Central memory CD8-positive, alpha-beta T cell (primary cell): ENCODE results near the gene VPS18.
A peak's percentile ranks its signal among the peaks of the same experiment; 100 is the strongest.

Experiments
- ATAC-seq: fragments of 150-1000 bp; cut with Tn5 transposase; replicated peaks from 2 replicates; pipeline ENCODE4 v1.10.0; 2022; ENCODE audit warnings: mild to moderate bottlenecking, moderate FRiP score, moderate number of reproducible peaks; ENCODE audit not compliant: poor library complexity, severe bottlenecking; ENCODE audit errors: extremely low read depth
- DNase-seq, 2 donors: peaks; one replicate each; pipeline ENCODE4 v3.0.0; 2021; ENCODE audit warnings: low spot score in 2 of 2
- H3K27ac Mint-ChIP-seq: one replicate; pipeline ENCODE4 v1.8.0; 2022; ENCODE audit warnings: low read depth, mild to moderate bottlenecking, moderate library complexity, mixed read lengths
- H3K27me3 Mint-ChIP-seq: one replicate; pipeline ENCODE4 v1.8.0; 2022; ENCODE audit warnings: mixed read lengths
- H3K36me3 Mint-ChIP-seq: one replicate; pipeline ENCODE4 v1.8.0; 2022; ENCODE audit warnings: mild to moderate bottlenecking, moderate library complexity, mixed read lengths; ENCODE audit not compliant: insufficient read depth
- H3K4me1 Mint-ChIP-seq: one replicate; pipeline ENCODE4 v1.8.0; 2022; ENCODE audit warnings: mixed read lengths
- H3K4me3 Mint-ChIP-seq: one replicate; pipeline ENCODE4 v1.8.0; 2022; ENCODE audit warnings: mild to moderate bottlenecking, moderate library complexity, mixed read lengths
- H3K9me3 Mint-ChIP-seq: one replicate; pipeline ENCODE4 v1.8.0; 2022; ENCODE audit warnings: mixed read lengths

Gene VPS18

DNA sequence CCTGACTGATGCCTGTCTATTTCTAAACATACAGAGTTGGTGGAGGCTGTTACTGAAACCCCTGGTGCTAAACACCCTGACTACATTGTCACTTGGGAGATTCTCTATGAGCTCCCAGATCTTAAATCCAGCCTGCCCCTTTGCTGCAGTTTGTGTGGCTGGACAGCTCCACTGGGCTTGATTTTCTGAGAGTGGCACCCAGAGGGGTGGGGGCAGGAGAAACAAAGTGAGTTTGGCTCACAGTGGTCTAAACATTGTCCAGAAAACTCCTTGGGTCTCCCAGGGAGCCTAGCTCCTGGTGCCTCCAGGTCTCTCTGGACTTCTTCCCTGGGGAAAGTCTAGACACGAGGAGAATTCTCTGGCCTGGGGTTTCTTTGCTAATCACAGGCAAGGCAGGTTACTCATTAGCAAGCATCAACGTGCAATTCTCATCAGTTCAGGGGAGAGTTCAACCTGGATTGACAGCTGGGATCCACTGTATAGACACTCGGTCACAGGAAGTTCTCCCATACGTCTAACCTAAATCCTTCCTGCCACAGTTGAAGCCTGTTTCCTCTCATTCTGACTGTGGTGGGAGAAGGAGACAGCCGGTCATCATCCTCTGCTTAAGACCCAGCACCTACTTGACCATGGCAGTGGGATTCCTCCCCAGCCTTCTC lies 27.8 kb downstream of the VPS18 start:
- DNase-seq (no peak), ATAC-seq (no peak)
- no peaks in the 10 kb centered on the region for H3K9me3 Mint-ChIP-seq
- H3K4me1 Mint-ChIP-seq, result peaks cover 10% of the 10 kb centered on the region
- H3K27me3 Mint-ChIP-seq, result peaks cover 23% of the 10 kb centered on the region
- no peak overlapping the region for H3K27ac Mint-ChIP-seq
- H3K4me3 Mint-ChIP-seq, result no peak overlapping the region
- H3K36me3 Mint-ChIP-seq, result peaks cover 1% of the 10 kb centered on the region

GRCh38 chr15:40922608-40923005 lies 28.4 kb downstream of the VPS18 start:
- H3K27ac Mint-ChIP-seq, result no peak overlapping the region
- H3K4me1 Mint-ChIP-seq, result peaks cover 14% of the 10 kb centered on the region
- peaks cover 28% of the 10 kb centered on the region for H3K27me3 Mint-ChIP-seq

DNA sequence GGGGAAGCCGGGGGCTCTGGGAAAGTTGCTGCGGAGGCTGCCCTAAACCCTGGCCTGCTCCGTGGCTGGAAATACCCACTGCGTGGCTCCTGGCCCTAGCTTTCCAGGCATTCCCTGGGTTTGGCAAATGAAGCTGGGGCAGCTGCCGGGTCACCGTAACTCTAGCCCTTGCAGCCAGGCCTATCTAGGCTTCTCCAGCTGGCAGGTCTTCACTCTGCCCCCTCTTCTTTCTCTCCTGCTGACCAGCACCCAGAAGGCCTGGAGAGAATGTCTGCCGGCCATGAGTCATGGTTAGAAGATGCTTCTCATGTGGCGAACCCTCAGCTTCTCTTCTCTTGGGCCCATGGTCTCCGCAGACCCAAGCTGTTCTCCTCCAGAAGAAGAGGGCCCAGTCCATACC lies 29.3 kb downstream of the VPS18 start:
- H3K27ac Mint-ChIP-seq, result no peak overlapping the region
- peaks cover 4% of the 10 kb centered on the region for H3K36me3 Mint-ChIP-seq
- H3K9me3 Mint-ChIP-seq, result no peaks in the 10 kb centered on the region
- DNase-seq (no peak), ATAC-seq (no peak)
- no peak overlapping the region for H3K4me3 Mint-ChIP-seq
- H3K27me3 Mint-ChIP-seq, result peaks cover 32% of the 10 kb centered on the region
- peaks cover 16% of the 10 kb centered on the region for H3K4me1 Mint-ChIP-seq

More at GRCh38 chr15:40922608-40923005, 28.4 kb downstream of the VPS18 start:
- no peak for ATAC-seq
- H3K4me3 Mint-ChIP-seq, result no peak overlapping the region
- H3K9me3 Mint-ChIP-seq, result no peaks in the 10 kb centered on the region
- peaks cover 4% of the 10 kb centered on the region for H3K36me3 Mint-ChIP-seq
- DNase-seq, result no peak

GRCh38 chr15:40925495-40925862 lies 31.2 kb downstream of the VPS18 start:
- Mint-ChIP-seq H3K4me1 (peaks cover 33% of the 10 kb centered on the region), H3K27ac (no peak overlapping the region), H3K4me3 (peak overlapping the region; percentile 76), H3K9me3 (no peaks in the 10 kb centered on the region), H3K36me3 (peaks cover 4% of the 10 kb centered on the region), H3K27me3 (peaks cover 52% of the 10 kb centered on the region)
- DNase-seq (no peak), ATAC-seq (no peak)

DNA sequence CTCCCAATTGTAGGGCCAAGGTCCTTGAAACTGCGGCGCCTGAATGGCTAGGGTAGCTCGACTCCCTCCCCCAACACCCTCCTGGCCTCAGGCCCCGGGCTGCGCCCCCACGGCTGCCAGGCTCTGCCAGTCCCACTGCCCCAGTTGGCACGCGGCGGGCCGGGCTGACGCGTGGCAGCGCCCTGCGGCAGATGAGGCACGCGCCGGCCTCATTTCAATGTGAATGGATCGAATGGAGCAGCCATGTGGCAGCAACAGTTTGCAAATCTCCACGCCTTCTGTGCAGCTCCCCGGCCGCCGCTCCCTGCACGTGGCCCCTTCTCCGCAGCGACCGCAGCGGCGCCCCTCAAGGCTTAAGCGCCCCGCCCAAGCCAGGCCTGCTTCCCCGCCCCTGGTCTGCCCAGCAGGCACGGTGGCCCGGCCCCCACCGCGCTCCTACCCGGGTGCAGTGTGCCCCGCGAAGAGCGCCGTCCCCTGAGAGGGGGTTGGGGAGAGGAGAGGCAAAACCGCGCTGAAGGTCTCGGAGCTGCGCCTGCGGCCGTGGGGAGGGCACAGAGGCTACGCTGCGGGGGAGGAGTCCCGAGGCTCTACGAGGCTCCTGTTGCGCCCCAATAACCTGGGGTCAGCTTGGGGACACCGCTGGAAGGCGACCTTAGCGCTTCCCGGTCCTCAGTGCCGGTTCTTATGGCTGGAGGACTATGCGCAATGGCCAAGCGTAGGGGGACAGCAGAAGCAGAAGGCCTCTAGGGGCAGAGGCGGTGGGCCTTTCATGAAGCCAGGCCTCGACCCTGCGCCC lies 31.8 kb downstream of the VPS18 start:
- peaks cover 4% of the 10 kb centered on the region for H3K36me3 Mint-ChIP-seq
- no peak for DNase-seq
- H3K9me3 Mint-ChIP-seq, result no peaks in the 10 kb centered on the region
- peaks cover 39% of the 10 kb centered on the region for H3K4me1 Mint-ChIP-seq
- no peak for ATAC-seq
- H3K27ac Mint-ChIP-seq, result no peak overlapping the region
- H3K27me3 Mint-ChIP-seq, result peaks cover 58% of the 10 kb centered on the region
- peak overlapping the region; percentile 76 for H3K4me3 Mint-ChIP-seq

GRCh38 chr15:40926659-40927494 lies 32.6 kb downstream of the VPS18 start:
- Mint-ChIP-seq H3K9me3 (no peaks in the 10 kb centered on the region), H3K27ac (no peak overlapping the region), H3K4me1 (peaks cover 43% of the 10 kb centered on the region), H3K27me3 (peaks cover 66% of the 10 kb centered on the region), H3K36me3 (peaks cover 4% of the 10 kb centered on the region), H3K4me3 (peak overlapping the region; percentile 76)
- ATAC-seq, result no peak
- no peak for DNase-seq

DNA sequence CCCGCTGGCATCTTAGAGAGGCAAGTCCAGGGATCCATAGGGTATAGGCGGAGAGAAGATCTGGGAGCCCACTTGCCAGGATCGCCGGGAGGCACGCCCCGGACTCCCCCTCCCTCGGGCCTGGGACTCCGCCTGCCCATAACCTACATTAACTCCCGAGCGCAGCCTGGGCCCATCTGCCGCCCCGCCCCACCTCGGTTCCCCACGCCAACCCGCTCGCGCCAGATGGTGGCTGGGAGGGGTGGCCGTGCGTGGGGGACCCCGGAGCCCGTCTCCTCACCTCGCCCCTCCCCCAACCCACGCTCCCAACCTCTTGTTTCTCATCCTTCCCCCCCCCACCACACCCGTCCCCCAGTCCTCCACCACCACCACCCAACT lies 33.2 kb downstream of the VPS18 start:
- Mint-ChIP-seq H3K9me3 (no peaks in the 10 kb centered on the region), H3K27ac (no peak overlapping the region), H3K27me3 (peaks cover 72% of the 10 kb centered on the region), H3K4me1 (peaks cover 49% of the 10 kb centered on the region), H3K4me3 (peak overlapping the region; percentile 76), H3K36me3 (peaks cover 4% of the 10 kb centered on the region)
- ATAC-seq (no peak), DNase-seq (no peak)

DNA sequence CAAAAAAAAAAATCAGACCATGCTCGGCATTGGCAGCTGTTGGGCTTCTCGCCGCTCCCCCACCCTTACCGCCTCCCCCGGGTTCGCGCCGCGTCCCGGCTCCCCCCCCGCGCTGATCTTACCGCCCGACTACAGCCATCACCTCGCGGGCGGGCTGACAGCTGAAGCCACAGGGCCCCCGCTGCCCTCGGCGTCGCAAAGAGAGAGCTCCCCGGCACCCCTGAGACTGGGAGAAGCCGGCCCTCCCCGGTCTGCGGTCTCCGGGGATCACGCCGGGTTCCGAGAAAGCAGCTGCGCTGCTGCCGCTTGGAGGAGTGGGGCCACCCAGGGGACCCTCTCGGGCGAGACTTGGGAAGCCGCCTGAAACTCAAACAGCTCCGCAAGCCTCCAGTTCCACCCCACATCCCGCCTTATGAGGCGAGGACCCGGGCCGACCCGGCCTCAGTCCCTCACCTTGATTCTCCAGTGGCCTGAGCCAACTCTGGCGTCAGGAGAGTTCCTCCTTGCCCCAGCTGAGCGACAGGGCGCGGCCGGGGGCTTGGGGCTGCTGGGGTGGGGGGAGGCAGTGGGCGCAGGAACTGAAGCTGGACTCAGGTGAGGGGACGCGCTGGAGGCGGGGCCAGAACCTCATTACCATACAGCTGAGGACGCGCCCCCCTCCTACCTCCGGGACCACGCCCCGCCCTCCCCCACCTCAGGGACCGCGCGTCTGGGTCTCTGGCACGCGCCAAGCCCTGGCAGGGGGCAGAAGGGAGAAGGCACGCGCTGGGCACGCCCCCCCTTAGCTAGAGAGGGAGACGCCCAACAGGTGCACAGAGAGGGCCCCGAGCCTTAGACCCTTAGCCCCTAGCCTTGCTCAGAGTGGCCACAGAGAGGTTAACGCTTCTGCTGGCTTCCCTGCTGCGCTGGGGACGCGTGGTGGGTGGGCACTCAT lies 33.9 kb downstream of the VPS18 start:
- H3K9me3 Mint-ChIP-seq, result no peaks in the 10 kb centered on the region
- DNase-seq (no peak), ATAC-seq (no peak)
- H3K27ac Mint-ChIP-seq, result no peak overlapping the region
- peaks cover 72% of the 10 kb centered on the region for H3K27me3 Mint-ChIP-seq
- peak overlapping the region; percentile 76 for H3K4me3 Mint-ChIP-seq
- H3K4me1 Mint-ChIP-seq, result peaks cover 50% of the 10 kb centered on the region
- H3K36me3 Mint-ChIP-seq, result peaks cover 3% of the 10 kb centered on the region

- no peak for DNase-seq
- peak; percentile 41 for ATAC-seq
- Mint-ChIP-seq H3K4me3 (peak within 1 kb of the TSS; percentile 76), H3K36me3 (peaks cover 3% of the 10 kb centered on the region), H3K9me3 (no peaks in the 10 kb centered on the region), H3K27me3 (peaks cover 72% of the 10 kb centered on the region), H3K4me1 (peaks cover 50% of the 10 kb centered on the region), H3K27ac (no peak within 1 kb of the TSS)
Measured at GRCh38 chr15:40928821-40929659, 34.8 kb downstream of the VPS18 start, which contains the start of gene DLL4. Gene DLL4 (plus strand): TSS chr15:40929340. CDS start chr15:40929669, 329 bp downstream.

GRCh38 chr15:40929660-40930429 lies 35.6 kb downstream of the VPS18 start:
- no peak overlapping the region for H3K27ac Mint-ChIP-seq
- DNase-seq, result no peak

More at GRCh38 chr15:40929660-40930429, 35.6 kb downstream of the VPS18 start:
- Mint-ChIP-seq H3K27me3 (peaks cover 67% of the 10 kb centered on the region), H3K9me3 (no peaks in the 10 kb centered on the region), H3K4me1 (peaks cover 50% of the 10 kb centered on the region), H3K4me3 (peak overlapping the region; percentile 76), H3K36me3 (peaks cover 3% of the 10 kb centered on the region)
- no peak for ATAC-seq
